ENCODE results near the gene DBF4B.

Gene DBF4B

GRCh38 chr17:44761932-44762810, 53.7 kb downstream of the DBF4B start:
- no peak overlapping the region for H3K4me3 ChIP-seq (ENCODE audit: low read depth, low read length)
- DNase-seq (ENCODE audit: low read depth): no peak
- no peak for TF ChIP-seq CTCF (IDR thresholded peaks at IDR 0.05; ENCODE audit: insufficient read depth, low read depth, low read length, missing control alignments)

GRCh38 chr17:44763170-44763569, 54.7 kb downstream of the DBF4B start:
- H3K4me3 ChIP-seq (ENCODE audit: low read depth, low read length): no peak overlapping the region
- no peak for TF ChIP-seq CTCF (IDR thresholded peaks at IDR 0.05; ENCODE audit: insufficient read depth, low read depth, low read length, missing control alignments)
- no peak for DNase-seq (ENCODE audit: low read depth)

GRCh38 chr17:44765965-44766364, 57.5 kb downstream of the DBF4B start:
- DNase-seq (ENCODE audit: low read depth): no peak
- no peak for TF ChIP-seq CTCF (IDR thresholded peaks at IDR 0.05; ENCODE audit: insufficient read depth, low read depth, low read length, missing control alignments)

GRCh38 chr17:44766409-44767038, 58.1 kb downstream of the DBF4B start:
- DNase-seq (ENCODE audit: low read depth): no peak
- no peak overlapping the region for H3K4me3 ChIP-seq (ENCODE audit: low read depth, low read length)
- no peak for TF ChIP-seq CTCF (IDR thresholded peaks at IDR 0.05; ENCODE audit: insufficient read depth, low read depth, low read length, missing control alignments)

More at GRCh38 chr17:44765965-44766364, 57.5 kb downstream of the DBF4B start:
- H3K4me3 ChIP-seq (ENCODE audit: low read depth, low read length): no peak overlapping the region

- H3K4me3 ChIP-seq (ENCODE audit: low read depth, low read length): no peak overlapping the region
- no peak for TF ChIP-seq CTCF (IDR thresholded peaks at IDR 0.05; ENCODE audit: insufficient read depth, low read depth, low read length, missing control alignments)
- DNase-seq (ENCODE audit: low read depth): peak; percentile 39
These were observed 59.0 kb downstream of the DBF4B start for GRCh38 chr17:44767493-44767892.

- no peak for TF ChIP-seq CTCF (IDR thresholded peaks at IDR 0.05; ENCODE audit: insufficient read depth, low read depth, low read length, missing control alignments)
- H3K4me3 ChIP-seq (ENCODE audit: low read depth, low read length): no peak overlapping the region
- DNase-seq (ENCODE audit: low read depth): no peak
These were observed 60.2 kb downstream of the DBF4B start for GRCh38 chr17:44768505-44769142.

Data from GM12865 (cell line).